OCI-M2 (cell line): ENCODE data around the gene POU2AF2.
"Not testable (repeated sequence)": the region's sequence is repeated elsewhere in the genome, so short reads cannot be mapped to it uniquely, and the experiment has no call there.

Experiments
- DNase-seq: peaks from one replicate; lab custom pipeline; 2025; ENCODE audit not compliant: unreplicated experiment; lab: John Stamatoyannopoulos, UW

POU2AF2 gene

DNA sequence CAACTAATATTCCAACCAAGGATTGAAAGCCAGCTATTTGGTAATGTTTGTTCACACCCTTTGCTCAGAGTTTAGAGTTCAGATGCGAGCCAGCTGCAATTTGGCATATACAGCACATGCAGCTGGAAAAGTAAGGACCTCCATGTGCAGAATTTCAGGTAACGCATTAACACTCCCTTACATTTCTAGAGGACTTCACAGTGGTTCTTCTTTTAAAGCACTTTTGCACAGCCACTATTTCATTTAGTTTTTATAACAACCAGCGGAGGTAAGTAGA, 56.3 kb downstream of the POU2AF2 start:
- DNase-seq = no peak

DNA sequence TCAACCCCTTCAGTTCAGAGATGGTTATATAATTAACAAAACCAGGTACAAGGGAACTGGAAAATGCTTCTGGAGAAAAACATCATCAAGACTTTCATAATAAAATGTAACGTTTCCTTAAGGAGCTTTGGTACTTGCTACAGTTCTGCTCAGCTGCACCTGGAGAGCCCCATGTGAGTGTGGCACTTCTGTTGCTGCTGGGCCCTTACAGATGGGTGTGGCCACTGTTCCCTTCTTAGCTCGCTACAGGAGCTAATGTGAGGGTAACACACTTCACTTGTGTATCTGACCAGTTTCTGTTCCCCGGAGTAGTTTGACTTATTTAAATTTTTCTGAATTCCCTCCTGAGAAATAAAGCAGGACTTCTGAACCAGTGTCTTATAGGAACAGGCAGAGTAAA, 56.8 kb downstream of the POU2AF2 start:
- DNase-seq = no peak

DNA sequence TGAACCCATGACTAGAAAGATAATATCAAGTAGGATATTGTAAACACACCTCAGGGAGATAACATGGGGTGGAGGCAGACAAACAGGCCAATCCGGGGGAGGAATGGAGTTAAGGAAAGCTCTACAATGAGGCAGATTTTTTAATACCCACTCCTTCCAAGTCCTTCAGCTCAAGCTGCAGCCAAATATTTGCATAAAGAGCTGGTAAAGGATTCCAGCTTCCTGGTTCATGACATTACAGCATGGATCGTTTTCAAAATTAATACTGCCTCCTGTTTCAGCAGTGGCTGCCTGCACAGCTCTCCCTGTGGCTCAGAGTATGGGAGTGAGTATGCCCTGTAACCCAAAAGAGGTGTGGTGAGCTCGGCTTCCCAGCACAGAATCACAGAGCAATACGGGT, 57.9 kb downstream of the POU2AF2 start:
- no peak for DNase-seq

DNA sequence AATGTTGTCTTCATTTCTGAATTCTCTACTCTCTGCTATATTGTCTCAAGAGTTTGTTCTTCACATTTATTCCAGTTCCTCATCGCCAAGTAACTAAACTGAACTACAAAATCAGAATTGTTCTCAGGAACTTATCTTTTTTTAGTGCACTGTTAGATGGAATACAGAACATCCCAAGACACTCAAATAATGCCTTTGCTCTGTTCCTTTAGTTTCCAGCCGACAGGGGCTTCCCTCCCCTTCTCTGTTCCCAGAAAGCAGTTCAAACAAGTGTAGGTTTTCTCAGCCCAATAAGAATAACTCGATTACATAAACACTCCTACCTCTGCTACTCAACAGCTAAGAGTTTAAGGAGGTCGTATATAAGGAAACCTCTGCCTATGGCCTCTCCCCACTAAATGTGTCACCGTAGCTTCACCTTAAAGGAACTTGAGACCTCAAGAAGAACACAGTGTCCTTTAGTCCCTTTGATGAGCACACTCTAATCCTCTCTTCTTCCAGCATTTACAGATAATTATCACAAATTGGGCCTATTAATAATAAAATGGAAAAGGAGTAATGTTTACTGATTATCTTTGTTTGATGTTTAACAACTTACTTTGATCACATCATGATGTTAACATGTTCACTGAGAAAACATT, 59.8 kb downstream of the POU2AF2 start:
- no peak for DNase-seq

DNA sequence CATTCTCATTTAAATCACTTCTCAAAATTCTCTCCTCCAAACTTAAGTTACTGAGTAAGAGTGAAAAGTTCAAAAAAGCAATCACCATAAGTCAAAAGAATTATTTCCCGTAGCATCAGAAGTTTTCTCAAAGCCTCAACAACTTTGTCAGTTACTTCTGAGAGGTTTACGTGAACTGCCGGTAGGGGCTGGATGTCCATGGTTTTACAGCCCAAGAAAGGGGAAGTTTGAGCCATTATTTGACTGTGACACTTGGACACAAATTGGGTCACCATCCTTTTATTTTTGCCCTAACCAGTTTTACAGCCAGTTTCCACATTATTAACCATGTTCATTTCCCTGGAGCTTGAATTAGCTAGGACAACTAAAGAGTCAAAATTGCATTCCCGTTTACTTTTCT, 60.4 kb downstream of the POU2AF2 start:
- no peak for DNase-seq

DNA sequence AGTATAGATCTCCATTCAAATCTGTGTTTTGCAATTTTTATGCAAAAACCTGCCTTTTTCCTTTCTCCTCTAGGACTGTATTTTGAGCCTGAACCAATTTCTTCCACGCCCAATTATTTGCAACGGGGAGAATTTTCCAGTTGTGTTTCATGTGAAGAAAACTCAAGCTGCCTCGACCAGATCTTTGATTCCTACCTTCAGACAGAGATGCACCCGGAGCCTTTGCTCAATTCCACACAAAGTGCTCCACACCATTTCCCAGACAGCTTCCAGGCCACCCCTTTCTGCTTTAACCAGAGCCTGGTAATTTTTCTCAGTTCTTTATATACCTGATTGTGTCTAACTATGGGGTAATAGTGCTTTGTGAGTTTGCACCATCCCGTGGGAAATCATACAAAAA, 60.8 kb downstream of the POU2AF2 start:
- no peak for DNase-seq

DNA sequence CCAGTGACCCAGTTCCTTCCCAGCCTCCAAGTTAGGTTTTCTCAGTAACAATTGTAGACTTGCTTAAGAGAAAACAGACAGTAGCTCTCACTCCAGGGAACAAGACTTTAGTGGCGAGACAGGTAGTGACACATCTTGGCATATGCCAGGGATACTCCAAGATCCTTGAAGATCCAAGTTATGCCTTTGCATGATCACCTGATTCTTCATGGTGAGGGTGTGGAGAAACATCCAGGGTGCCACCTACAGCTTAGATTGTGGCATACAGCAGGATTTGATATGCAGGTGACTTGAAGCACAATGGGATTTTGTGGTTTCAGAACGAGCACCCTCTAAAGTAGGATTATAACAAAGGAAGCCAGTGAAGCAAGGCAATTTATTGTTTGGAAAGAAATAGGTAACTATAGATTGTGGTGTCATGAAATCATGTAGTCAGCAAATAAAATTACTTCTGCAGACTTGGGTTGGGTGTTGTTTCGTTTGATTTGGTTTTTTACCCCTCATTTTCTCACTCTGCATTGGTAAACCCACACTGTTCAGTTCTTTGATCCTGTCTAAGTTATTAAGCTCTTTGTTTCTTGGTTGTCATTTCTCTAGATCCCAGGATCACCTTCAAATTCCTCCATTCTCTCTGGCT, 62.1 kb downstream of the POU2AF2 start:
- DNase-seq = no peak

DNA sequence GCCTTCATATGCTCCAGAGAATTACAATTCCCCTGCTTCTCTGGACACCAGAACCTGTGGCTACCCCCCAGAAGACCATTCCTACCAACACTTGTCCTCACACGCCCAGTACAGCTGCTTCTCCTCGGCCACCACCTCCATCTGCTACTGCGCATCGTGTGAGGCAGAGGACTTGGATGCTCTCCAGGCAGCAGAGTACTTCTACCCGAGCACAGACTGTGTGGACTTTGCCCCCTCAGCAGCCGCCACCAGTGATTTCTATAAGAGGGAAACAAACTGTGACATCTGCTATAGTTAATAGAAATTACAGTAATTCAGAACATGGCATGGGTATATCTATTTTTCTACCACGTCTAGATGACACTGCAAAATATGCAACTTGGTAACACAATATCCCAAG, 62.6 kb downstream of the POU2AF2 start:
- no peak for DNase-seq

DNA sequence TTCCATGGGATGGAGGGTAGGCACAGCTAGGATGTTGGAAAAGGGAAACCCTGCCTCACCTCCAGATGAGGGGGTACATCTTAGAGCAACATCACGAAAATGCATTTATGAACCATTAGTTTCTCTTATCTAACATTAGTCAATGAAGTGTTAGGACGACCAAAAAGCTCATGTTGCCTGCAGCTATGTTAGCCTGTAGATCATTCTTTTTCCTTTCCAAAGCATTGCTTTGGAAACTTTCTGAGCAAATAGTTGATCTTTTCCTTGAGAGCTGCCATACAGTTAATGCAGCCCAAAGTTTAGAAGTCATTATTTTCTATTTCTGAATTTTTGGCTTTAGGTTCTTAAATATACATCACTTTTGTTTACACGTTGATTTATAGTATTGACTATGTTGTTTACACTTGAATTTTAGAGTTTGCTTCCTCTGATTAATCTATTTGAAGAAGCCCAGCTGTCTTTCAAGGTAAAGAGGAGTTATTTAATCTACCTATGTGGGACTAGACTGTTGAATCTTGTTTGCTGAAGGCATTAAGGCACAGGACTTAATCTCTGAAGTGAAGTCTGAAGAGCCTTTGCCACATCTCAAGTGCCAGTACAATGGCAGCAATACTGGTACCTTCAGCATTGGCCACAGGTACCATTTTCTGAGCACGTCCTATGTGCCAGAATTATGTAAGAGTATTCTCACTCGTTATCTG, 63.8 kb downstream of the POU2AF2 start:
- no peak for DNase-seq

DNA sequence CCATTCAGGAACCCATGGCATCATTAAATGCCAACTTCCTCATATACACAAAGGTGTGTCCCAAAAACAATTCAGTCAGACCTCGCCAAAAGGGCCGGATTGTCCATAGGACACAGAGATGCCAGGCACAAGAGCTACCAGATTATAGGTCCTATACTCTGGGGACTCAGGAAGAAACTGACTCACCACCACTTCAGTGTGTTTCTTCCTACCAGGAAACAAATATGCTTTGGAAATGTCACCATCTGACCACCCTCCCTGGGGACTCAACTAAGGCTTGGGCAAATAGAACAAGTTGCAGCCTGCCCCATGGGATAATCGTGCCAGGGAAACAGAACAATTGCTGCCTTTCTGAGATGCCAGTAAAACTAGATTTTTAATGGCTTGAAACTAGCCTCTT, 64.6 kb downstream of the POU2AF2 start:
- no peak for DNase-seq

DNA sequence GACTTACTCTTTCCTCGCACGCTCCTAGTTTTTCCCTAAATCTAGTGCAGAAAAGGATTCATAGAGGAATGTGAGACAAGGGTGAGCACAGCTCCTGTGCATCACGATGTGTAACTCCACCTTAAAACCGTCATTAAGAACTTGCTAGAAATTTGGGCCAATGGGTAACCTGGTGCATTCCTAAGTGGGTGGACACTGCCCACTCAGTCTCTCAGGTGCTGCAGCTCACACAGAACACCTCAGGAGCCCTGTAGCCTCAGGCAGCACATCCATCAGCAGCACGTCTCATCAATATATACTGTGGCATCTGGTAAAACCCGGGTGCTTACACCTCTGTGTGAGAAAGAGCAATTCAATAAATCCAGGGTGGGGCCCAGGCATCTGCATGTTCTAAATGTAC, 65.2 kb downstream of the POU2AF2 start:
- DNase-seq = no peak

DNA sequence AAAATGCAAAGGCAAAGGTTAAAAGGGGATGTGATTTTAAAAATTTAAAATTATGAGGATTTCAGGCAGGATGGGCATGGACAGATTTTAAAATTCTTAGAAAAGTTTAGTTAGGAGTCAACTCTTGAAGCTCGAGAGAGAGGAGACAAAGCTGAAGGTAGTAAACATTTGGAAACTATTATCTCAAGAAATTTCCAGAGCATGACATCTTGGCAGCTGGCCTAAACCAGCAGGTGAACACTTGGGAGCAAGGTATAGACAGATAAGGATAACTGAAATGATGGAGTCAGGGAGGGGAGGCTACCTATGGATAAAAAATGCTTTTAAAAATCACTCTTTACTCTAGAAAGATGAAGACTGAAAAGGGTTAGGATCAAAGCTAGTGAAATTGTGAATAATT, 66.6 kb downstream of the POU2AF2 start:
- no peak for DNase-seq

DNA sequence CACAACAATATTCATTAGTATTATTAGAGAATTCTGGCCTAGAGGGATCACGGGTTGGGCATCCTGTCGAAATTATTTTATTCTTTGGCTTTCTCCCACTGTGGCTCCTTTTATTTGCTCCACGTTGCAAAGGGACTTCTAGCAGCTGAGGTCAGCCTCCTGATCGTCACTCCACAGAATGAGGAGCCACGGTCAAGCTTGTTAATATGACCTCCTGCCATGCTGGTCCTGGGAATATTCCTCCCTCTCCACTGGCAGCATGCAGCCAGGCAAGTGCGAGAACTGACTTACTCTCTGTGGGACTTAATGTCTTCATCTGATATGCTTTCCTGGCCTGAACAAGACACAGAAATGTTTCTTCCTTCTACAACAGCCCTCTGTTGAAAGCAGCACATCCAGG, 73.8 kb downstream of the POU2AF2 start:
- no peak for DNase-seq

DNA sequence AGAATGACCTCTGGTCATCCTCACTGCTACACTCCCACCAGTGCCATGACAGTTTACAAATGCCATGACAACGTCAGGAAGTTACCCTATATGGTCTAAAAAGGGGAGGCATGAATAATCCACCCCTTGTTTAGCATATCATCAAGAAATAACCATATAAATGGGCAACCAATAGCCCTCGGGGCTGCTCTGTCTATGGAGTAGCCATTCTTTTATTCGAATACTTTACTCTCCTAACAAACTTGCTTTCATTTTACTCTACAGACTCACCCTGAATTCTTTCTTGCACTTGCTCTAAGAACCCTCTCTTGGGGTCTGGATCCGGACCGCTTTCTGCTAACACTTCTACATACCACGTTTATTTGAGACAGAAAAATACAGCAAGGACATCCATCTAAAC, 74.7 kb downstream of the POU2AF2 start:
- not testable (repeated sequence) for DNase-seq

DNA sequence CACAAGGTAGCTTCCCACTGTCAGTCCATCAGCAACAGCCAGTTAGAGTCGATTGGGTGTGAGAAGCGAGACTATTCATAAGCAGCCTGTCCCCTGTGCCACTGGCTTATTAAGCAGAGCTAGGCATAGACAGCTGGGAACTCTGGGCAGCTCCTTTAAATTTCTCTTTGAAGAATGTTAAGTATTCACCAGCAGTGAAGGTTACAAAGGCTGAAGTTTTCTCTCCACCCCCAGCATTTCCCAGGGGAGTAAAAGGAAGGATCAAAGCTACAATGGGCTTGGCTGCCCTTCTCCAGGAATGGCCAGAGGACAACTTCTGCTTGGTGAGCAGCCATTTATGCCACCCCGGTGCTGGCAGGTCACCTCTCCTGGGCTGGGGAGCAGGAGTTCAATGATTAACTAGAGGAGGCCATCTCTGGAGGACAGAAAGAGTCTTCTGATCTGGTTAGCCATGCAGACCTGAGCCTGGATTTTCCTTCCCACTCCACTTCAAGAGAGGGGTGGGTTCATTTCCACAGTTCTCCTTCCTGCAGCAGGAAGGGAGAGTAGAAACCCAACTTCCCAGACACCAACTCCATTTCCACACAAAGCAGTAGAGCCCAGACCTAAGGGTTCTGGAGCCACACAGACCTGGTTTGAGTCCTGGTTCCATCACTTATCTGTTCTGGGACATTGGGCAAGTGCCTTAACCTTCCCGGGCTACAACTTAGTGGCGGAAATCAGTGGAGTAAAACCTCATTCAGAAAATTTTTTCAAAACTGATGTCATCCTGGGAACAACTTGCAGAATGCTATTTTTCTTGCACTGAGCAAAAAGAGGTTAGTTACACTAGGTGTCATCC, 75.4 kb downstream of the POU2AF2 start:
- no peak for DNase-seq

DNA sequence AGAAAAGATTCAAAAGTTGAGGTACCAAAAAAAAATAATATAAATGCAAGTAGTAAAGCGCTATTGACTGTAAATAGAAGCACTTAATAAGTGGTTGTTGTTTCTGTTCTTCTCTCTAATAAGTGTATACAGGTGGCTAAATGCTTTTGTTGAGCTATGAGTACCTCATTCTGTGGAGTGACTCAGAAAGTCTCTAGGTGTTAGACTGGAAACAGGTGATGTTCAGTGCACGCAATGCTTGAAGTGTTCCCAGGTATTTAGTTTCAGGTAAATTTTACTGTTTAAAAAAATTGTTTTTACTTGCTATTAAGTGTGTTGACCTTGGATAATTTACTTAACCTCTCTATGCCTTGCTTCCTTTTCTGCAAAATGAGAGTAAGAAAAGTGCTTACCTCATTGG, 77.0 kb downstream of the POU2AF2 start:
- no peak for DNase-seq

DNA sequence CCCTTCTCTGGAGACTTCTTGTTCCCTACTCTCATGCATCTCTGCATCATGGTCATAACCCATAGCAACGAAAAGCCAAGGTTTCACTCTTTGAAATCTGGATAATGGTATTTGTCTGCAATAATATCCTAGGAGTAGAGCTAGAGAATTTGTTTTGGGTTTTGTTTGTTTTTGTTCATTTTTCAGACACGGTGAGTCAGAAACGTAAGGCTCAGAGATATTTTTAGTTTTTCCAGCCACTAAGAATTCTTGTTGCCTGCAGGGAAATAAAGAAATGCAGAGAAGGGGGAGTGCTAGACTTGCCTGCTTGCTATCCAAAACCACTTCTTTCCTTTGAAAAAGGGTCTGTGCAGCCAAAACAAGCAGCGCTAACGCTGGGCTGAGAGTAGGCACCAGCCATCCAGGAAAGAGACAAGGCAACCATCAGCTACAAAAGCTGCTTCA, 78.8 kb downstream of the POU2AF2 start:
- no peak for DNase-seq

DNA sequence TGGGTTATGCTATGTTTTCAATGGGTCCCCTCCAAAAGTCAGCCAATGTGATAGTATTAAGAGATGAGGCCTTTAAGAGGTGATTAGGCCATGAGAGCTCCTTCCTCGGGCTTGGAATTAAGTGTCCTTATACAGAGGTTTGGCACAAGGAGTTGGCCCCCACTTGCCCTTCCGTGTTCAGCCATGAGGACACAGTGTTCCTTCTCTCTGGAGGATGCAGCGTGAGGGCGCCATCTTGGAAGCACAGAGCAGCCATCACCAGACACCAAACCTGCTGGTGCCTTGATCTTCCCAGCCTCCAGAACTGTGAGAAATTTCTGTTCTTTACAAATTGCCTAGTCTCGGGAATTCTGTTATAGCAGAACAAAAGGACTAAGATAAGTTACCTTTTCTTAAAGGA, 79.7 kb downstream of the POU2AF2 start:
- DNase-seq = no peak

DNA sequence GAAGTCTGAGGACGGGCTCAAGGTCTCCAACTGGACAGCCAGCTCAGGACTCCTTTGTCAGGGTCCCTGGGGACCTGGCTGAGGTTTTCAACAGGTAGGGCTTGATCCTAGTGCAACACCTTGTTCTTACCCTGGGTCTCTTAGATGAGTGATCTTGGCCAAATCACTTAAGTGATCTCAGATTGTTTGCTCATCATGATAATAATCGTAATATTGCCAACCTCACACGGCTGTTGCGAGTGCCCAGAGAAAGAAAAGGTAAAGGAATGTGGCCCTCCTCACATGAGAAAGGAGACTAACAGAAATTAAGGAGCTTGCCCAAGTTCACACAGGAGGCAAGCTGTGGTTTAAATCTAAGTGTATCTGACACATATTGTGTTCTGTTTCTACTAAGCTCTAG, 81.3 kb downstream of the POU2AF2 start:
- no peak for DNase-seq

DNA sequence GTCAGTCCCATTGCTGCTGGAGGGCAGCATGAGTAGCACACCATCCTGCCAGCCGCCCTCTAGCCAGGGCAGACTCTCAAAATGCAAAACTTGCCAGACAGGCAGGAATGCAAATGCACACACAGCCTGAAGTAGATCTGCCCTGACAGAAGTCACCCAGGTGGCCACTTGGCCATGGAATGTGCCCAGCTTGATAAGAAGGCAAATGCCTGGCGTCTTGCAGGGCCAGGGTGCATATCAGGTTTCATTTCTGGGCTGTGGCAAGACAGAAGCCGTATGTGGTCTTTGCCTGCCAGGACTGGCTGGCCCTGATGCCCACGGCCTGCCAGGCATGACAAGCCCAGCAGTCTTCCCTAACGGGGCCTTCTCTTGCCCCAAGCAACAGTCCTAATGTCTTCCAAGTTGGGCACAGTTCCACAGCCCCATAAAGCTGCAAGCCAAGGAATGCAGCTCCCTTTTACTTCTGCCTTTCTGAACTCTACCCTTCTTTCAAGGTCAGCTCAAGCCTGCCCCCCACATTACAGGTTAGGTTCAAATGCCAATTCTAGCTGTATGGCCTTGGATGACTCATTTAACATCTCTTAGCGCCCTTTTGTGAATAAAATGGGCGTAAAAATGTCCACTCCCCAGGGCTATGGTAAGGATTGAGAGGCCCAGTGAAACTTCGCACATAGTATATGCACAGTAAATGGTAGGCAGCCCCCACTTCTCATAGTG, 82.5 kb downstream of the POU2AF2 start:
- DNase-seq = no peak
